GM12892 (cell line): ENCODE data around the gene HCLS1.
A peak's percentile ranks its signal among the peaks of the same experiment; 100 is the strongest.
"Not testable (repeated sequence)": the region's sequence is repeated elsewhere in the genome, so short reads cannot be mapped to it uniquely, and the experiment has no call there.

Experiments used
- DNase-seq: peaks from one replicate; pipeline ENCODE4 v3.0.0; 2011; ENCODE audit not compliant: insufficient read length
- FAIRE-seq: peaks from 2 replicates; lab custom pipeline; 2011; peaks lifted over from hg19 to GRCh38; lab: Jason Lieb, UNC
- POLR2A ChIP-seq: IDR thresholded peaks from 2 replicates; pipeline ENCODE4 v1.6.1; 2011; ENCODE audit warnings: low read depth, low read length, control low read depth
- POLR2AphosphoS5 ChIP-seq: IDR thresholded peaks from 2 replicates; pipeline ENCODE4 v1.6.1; 2011; ENCODE audit warnings: low read depth, low read length, control low read depth
- TAF1 ChIP-seq: IDR thresholded peaks from 2 replicates; pipeline ENCODE4 v1.6.1; 2011; ENCODE audit warnings: low read depth, mild to moderate bottlenecking, control low read depth, low read length, borderline replicate concordance

The HCLS1 gene

GRCh38 chr3:121624147-121624899, 36.4 kb downstream of the HCLS1 start:
- DNase-seq (no peak), FAIRE-seq (no peak)
- TF ChIP-seq POLR2AphosphoS5 (no peak), POLR2A (no peak)

- FAIRE-seq, result no peak
- no peak for DNase-seq
- no peak for TF ChIP-seq POLR2A
- TF ChIP-seq TAF1, result no peak
- TF ChIP-seq POLR2AphosphoS5, result no peak
Observed at GRCh38 chr3:121621491-121621890, 39.2 kb downstream of the HCLS1 start.

- FAIRE-seq, result no peak
- TF ChIP-seq TAF1 (no peak), POLR2A (no peak), POLR2AphosphoS5 (no peak)
Observed at GRCh38 chr3:121619691-121620090, 41.0 kb downstream of the HCLS1 start.

GRCh38 chr3:121606106-121606505, 54.6 kb downstream of the HCLS1 start:
- DNase-seq, result no peak
- TF ChIP-seq TAF1, result no peak
- no peak for TF ChIP-seq POLR2AphosphoS5
- no peak for TF ChIP-seq POLR2A
- no peak for FAIRE-seq

More at GRCh38 chr3:121619691-121620090, 41.0 kb downstream of the HCLS1 start:
- DNase-seq, result no peak

GRCh38 chr3:121604759-121605158, 55.9 kb downstream of the HCLS1 start:
- FAIRE-seq, result no peak
- DNase-seq, result no peak
- TF ChIP-seq POLR2AphosphoS5 (no peak), POLR2A (no peak), TAF1 (no peak)

- TF ChIP-seq POLR2A, result no peak
- no peak for TF ChIP-seq TAF1
- TF ChIP-seq POLR2AphosphoS5, result no peak
- DNase-seq (no peak), FAIRE-seq (no peak)
Observed at GRCh38 chr3:121601212-121601812, 59.4 kb downstream of the HCLS1 start.

GRCh38 chr3:121599900-121600299, 60.8 kb downstream of the HCLS1 start:
- FAIRE-seq, DNase-seq: not testable (repeated sequence)

GRCh38 chr3:121598564-121598963, 62.1 kb downstream of the HCLS1 start:
- DNase-seq, result no peak
- TF ChIP-seq POLR2A, result no peak
- TF ChIP-seq POLR2AphosphoS5, result no peak
- TF ChIP-seq TAF1, result no peak
- FAIRE-seq, result no peak

- TF ChIP-seq POLR2AphosphoS5, result no peak
- no peak for FAIRE-seq
- no peak for DNase-seq
Observed at GRCh38 chr3:121595765-121596406, 64.8 kb downstream of the HCLS1 start.

GRCh38 chr3:121594850-121595249, 65.9 kb downstream of the HCLS1 start:
- no peak for DNase-seq
- FAIRE-seq, result no peak
- TF ChIP-seq TAF1, result no peak
- no peak for TF ChIP-seq POLR2AphosphoS5
- TF ChIP-seq POLR2A, result no peak

- DNase-seq, result not testable (repeated sequence)
- FAIRE-seq, result peak; percentile 14
Observed at GRCh38 chr3:121593806-121594205, 66.9 kb downstream of the HCLS1 start.
